AG08395 (cell line): ENCODE results near the gene ZNF700.
"Not testable (repeated sequence)": the region's sequence is repeated elsewhere in the genome, so short reads cannot be mapped to it uniquely, and the experiment has no call there.

ENCODE experiments used
- DNase-seq: peaks from one replicate; pipeline ENCODE4 v3.0.0; 2012; ENCODE audit warnings: mixed read lengths, low spot score

ZNF700 gene

DNA sequence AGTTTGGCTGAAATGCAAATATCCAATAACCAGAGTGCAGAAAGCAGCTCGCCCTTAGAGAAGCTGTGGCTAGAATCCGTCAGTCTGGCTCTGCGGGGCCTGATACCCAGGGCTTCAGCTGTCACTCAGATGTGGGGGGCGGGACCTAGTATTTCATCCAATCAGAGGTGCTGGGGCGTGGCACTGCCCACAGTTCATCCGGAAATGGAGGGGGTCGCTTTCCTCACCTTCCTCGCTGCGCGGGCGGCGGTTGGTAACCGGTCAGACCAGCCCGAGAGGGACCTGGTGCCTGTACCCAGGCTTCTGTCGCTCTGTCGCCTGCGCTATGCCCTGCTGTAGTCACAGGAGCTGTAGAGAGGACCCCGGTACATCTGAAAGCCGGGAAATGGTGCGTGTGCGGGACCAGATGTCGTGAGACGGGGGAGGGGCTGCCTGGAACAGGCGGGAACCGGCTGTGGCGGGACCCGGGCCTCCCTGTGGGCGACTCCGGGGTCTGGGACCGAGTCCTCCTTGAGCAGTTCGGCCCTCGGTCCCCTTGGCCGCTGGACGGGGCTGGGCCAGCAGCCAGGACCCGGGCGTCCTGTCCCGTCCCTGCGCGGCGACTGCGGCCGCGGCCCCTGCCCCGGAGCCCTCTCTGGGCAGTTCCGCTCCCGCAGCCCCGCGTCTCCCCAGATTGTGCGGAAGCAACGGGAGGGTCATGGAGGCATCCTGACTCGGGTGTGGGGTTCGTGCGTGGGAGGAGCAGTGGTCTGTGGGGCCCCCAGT is at the start of gene ZNF700:
TSS of gene ZNF700 (plus strand) at position 222 of the 765 bp plus-strand sequence. CDS start at position 326, 104 bp downstream.
- DNase-seq = peak; percentile 95

GRCh38 chr19:11879687-11880266 is 45.1 kb upstream of the ZNF700 start:
- DNase-seq = not testable (repeated sequence)

DNA sequence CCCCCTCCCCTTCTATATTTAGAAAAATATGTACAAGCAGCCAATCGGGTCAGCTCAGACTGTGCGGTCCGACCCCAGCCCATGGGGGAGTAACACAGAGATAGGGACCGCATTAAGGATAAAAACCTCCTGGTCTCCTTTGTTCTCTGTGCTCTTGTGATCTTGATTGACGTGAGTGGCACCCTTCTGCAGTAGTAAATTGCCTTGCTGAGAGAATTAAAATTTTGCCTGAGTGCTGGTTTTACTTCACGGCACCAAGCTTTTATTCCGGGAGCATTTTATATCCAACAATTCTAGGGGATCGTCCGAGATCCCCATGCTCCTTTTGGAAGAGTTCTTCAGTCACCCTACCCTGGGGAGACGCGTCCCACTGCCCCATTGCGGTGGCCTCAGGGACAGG is 44.3 kb upstream of the ZNF700 start:
- no peak for DNase-seq

- peak; percentile 74 for DNase-seq
These were observed 43.6 kb upstream of the ZNF700 start for GRCh38 chr19:11881151-11881800.

GRCh38 chr19:11882606-11883005 is 42.3 kb upstream of the ZNF700 start:
- DNase-seq = no peak

GRCh38 chr19:11887234-11887610 is 37.7 kb upstream of the ZNF700 start:
- DNase-seq = peak; percentile 6

GRCh38 chr19:11887611-11888531 is 37.0 kb upstream of the ZNF700 start, which contains the start of gene ZNF69:
TSS of gene ZNF69 (plus strand) at chr19:11887782. CDS start at chr19:11887924, 142 bp downstream.
- DNase-seq = peak; percentile 88

DNA sequence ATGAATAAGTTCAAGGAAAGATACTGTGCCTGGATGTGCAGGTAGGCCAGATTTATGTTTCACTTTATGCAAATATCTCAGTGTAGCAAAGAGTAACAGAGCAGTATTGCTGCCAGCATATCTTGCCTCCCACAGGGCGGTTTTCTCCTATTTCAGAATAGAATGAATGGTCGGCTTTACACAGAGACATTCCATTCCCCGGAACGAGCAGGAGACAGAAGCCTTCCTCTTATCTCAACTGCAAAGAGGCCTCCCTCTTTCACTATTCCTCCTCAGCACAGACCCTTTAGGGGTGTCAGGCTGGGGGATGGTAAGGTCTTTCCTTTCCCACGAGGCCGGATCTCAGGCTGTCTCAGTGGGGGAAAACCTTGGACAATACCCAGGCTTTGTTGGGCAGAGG is 35.0 kb upstream of the ZNF700 start:
- DNase-seq = not testable (repeated sequence)

- no peak for DNase-seq
These were observed 34.3 kb upstream of the ZNF700 start for GRCh38 chr19:11890634-11891033.

DNA sequence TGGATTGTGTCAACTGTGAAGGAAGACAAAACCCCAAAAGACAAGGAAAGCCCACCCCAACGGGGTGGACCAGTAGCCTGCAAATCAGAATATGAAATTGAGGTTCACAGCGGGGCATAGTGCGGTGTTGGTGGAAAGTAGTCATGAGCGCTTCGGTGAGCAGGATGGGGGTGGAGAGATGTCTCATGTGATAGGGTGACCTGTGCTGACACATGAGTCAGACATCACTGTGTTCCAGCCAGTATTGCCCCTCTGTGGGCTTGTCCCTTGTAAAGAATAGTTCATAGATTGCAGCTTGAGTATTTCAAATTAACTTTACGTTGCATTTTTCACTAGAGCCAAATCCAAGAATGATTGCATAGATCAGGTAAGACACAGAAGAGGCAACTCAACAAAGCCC is 30.1 kb upstream of the ZNF700 start:
- no peak for DNase-seq

DNA sequence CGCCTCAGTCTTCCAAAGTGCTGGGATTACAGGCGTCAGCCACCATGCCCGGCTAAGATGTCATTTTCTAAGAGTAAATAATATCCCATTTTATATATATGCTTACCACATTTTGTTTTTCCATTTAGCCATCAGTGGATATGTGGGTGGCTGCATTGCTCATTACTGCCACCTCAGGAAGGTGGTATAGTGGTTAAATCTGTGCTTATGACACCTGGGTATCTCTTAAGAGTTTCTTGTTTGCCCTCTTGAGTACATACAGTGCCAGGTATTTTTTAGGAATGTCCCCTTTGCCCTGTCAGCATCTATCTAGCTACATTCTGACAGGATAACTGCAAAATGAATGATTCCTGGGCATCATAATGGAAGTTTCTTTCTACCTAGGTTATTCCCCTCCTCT is 22.7 kb upstream of the ZNF700 start:
- DNase-seq = no peak

DNA sequence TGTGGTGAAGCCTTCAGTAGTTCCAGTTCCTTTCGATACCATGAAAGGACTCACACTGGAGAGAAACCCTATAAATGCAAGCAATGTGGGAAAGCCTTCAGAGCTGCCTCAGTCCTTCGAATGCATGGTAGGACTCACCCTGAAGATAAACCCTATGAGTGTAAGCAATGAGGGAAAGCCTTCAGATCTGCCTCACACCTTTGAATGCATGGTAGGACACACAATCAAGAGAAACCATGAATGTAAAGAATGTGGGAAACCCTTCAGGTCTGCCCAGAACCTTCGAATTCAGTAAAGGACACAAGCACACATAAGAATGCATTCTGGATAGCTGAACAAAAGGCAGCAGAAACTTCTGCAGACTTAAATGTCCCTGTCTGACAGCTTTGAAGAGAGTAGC is 19.0 kb upstream of the ZNF700 start:
- DNase-seq = no peak

DNA sequence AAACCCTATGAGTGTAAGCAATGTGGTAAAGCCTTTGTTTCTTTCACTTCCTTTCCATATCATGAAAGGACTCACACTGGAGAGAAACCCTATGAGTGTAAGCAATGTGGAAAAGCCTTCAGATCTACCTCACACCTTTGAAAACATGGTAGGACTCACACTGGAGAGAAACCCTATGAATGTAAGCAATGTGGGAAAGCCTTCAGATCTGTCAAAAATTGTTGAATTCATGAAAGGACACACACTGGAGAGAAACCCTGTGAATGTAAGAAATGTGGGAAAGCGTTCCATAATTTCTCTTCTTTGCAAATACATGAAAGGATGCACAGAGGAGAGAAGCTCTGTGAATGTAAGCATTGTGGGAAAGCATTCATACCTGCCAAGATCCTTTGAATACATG is 13.0 kb upstream of the ZNF700 start:
- DNase-seq = not testable (repeated sequence)

- DNase-seq = not testable (repeated sequence)
These were observed 10.4 kb upstream of the ZNF700 start for GRCh38 chr19:11914417-11915051.

GRCh38 chr19:11921852-11922495 is 2.9 kb upstream of the ZNF700 start:
- no peak for DNase-seq

GRCh38 chr19:11925651-11926187 is 812 bp downstream of the ZNF700 start:
- not testable (repeated sequence) for DNase-seq

DNA sequence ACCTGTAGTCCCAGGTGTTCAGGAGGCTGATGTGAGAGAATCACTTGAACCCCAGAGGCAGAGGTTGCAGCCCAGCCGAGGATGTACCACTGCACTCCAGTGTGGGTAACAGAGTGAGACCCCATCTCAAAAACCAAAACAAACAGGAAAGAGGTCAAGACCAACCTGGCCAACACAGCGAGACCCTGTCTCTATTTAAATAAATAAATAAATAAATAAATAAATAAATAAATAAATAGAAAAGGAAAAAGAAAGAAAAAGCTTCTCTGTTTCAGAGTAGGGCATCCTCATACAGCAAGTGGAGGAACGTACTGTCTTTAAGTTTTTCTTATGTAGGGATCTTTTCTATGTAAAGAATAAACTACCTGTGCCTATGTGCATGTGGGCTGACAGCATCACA is 2.3 kb downstream of the ZNF700 start:
- DNase-seq = no peak

GRCh38 chr19:11931051-11931450 is 6.1 kb downstream of the ZNF700 start:
- DNase-seq = no peak

DNA sequence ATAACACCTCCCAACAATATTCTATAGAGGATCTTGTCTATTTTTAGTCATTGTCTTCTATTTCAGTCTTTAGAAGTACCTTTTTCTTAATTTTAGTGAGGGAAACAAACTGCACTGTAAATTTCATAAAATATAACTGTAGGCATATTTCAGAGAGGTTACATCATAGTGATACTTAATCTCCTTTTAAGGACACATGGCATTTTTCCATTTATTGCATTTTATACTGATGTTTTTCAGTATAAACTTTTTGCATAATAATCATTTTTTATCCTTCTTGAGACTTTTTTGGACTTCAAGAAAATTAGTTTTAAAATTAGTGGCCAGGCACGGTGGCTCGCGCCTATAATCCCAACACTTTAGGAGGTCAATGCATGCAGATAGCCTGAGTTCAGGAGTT is 6.6 kb downstream of the ZNF700 start:
- no peak for DNase-seq

- DNase-seq = not testable (repeated sequence)
These were observed 10.9 kb downstream of the ZNF700 start for GRCh38 chr19:11935829-11936228.

DNA sequence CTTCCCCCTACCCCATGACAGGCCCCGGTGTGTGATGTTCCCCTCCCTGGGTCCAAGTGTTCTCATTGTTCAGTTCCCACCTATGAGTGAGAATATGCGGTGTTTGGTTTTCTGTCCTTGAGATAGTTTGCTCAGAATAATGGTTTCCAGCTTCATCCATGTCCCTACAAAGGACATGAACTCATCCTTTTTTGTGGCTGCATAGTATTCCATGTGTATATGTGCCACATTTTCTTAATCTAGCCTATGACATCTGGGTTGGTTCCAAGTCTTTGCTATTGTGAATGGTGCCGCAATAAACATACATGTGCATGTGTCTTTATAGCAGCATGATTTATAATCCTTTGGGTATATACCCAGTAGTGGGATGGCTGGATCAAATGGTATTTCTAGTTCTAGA is 13.5 kb downstream of the ZNF700 start:
- DNase-seq = not testable (repeated sequence)
